Lower leg skin (tissue), 3 donors: ENCODE data around the gene SPRR4.

Experiments
- CTCF ChIP-seq, 3 donors: fragments of 450-650 bp; IDR thresholded peaks; one replicate each; pipeline ENCODE4 v1.5.1; 2016; ENCODE audit warnings: antibody characterized with exemption in 3 of 3, mild to moderate bottlenecking in 3 of 3, moderate library complexity in 2 of 3
- POLR2A ChIP-seq, 2 donors: fragments of 450-650 bp; IDR thresholded peaks; one replicate each; pipeline ENCODE4 v1.6.1; 2016 to 2017; ENCODE audit warnings: antibody characterized with exemption in 2 of 2, mild to moderate bottlenecking in 1 of 2, moderate library complexity in 1 of 2

GRCh38 chr1:152981146-152981871, 10.9 kb downstream of the SPRR4 start:
- TF ChIP-seq POLR2A (IDR thresholded peaks at IDR 0.05) (no peak), CTCF (IDR thresholded peaks at IDR 0.05) (no peak)
